NCI-H82 (cell line): Measurements from ENCODE around the gene SH3PXD2B.
A peak's percentile ranks its signal among the peaks of the same experiment; 100 is the strongest.

Experiments used
- DNase-seq: peaks from one replicate; lab custom pipeline; 2025; lab: John Stamatoyannopoulos, UW

The SH3PXD2B gene

DNA sequence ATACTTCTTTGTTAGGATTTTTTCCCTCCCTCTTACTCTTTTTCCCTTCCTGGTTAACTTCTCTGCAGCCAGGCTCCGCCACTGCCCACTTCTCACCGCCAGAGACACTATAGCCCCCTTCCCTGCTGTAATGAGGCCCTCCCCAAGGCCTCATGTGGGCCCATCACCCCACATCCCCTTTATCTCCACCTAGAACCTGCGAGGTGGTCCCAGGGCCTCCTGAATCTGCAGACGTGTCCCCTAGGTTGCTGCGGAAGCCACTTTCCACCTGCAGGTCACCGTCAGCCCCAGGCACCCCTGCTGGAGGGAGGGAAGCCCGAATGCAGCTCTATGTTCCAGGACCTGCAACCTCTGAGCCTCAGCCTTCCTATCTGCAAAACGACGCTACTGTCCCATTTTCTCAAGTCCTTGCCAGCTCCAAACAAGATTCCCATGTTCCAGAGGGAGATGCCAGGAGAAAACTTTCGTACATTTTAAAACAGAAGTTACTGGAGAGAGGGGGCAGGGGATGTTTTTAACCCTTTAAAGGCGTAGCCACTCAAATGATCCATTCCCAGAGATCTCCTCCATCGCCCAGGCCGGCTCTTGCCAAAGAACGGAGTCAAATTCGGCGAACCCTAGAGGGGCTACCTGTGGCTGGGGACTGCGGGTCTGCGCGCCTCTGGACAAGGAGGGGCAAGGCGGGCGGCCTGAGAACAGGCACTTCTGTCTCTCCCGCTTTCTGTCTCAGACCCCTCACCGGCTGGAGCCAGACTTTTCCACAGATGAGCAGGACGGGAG, 929 bp downstream of the SH3PXD2B start:
- peak; percentile 48 for DNase-seq

DNA sequence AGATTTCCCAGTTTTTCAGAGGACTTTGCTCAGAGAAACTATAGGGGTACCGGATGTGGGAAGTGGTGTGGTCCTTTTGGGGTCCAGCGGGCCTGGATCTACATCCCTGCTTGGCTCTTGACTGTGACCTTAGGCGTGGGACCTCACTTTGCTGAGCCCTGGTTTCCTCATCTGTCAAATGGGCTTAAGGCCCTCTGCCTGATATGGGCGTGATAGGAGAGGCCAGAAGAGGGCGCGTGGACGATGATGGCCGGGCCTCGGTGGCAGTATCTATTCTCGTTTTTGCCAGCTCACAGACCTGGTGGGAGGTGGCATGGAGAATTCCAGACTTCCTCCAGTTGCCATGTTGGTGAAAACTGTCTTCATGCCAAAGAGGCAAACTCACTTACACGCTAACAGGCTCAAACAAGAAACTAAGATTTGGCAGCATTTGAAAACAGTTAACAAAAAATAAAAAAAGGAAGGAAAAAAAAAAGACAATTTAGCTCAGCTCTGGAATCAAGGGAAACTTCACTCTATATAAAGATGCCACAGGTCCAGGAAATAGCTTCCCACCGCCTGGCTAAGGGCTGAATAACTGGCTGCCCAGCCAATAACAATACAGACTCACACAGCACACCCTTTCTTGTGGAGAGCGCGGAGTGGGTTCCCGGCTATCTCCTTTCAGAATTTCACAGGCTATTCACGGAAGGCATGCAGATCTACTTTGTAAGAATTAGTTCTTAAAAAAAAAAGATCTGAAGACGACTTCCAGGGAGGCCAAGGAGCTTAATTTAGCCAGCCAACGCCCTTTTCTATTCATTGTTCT, 1.7 kb downstream of the SH3PXD2B start:
- DNase-seq, result no peak

DNA sequence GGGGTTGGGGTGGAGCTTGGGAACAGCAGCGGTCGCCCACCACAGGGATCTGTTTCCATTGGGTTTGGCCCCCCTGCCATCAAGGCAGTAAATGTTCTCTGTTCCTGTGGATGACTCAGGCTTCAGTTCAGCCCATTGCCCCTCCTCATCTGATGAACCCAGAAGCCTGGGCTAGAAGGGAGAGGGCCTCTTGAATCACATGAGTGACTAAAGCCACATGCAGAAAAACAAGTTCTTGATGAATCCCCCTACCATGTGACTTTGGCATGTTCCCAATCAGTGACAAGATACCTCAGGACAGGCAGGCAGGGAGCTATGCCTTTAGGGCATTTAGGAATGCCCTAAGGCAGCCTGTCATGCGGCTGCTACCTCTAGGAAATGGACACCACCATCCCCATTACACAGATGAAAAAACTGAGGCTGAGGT, 2.5 kb downstream of the SH3PXD2B start:
- no peak for DNase-seq

DNA sequence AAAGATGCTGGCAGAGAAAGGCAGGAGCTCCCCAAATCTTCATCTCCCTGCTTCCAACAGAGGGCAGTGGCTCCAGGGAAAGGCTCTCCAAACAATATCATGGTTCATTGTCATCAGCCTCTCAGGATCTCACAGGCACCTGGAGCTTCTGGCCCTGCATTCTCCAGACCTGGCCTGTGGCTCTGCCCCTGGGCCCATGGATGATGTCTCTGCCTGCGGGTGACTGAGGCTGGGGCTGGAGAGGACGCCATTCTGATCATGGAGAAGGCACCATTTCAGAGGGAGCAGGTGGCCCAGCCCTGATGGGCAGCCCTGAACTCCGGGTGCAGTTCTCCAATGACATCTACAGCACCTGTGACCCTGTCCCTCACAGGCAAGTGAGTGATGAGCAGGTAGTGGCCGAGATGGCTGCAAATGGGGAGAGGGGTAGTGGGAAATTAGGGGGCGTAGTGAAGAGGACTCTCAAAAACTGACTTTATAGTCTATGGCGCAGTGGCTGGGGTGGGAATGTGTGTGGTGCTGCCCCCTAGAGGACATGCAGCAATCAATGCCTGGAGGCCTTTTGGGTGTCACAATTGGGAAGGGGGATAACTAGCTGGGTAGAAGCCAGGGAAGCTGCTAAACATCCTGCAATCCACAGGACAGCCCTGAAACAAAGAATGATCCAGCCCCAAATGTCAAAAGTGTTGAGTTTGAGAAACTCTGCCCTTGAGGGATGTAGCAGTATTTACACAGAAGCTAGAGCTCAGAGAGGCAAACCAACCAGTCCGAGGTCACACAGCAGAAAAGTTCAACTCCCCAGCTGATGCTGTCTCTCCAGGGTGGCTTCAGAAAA, 3.2 kb downstream of the SH3PXD2B start:
- peak; percentile 57 for DNase-seq

DNA sequence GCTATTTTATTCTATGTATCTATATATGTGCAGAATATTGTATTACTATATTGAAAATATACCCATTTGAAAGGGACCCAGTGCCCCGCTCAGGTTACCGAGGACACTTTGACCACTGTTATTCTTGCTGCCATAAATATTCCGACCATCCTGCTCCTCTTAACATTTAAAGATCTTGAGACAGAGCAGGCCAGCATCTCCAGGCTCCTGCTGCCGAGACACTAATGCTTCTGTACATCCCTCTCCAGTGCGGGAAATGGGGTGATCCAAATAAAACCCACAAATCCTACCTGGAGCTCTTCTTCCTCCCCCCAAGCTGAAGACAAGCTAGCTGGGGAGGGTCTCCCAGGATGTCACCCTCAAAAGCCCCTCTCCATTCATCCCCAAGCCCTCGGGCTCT, 3.9 kb downstream of the SH3PXD2B start:
- no peak for DNase-seq

DNA sequence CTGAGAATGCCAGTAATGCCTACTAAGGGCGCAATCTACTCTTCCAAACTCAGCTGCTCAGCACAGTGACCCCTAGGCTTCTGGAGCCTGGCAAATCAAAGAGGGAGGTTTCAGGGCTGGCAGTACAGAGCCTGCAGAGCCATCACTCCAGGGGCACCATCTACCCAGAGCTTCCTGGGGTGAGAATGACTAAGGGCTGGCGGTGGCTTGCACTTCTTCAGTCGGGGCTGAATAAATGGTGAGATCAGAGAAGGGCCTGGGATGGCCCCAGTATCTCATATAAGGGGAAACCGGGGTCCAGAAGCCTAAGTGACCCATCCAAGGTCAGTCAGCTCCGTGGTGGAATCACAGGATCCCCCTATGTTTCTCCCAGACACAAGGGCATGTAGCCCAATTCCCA, 5.3 kb downstream of the SH3PXD2B start:
- no peak for DNase-seq

DNA sequence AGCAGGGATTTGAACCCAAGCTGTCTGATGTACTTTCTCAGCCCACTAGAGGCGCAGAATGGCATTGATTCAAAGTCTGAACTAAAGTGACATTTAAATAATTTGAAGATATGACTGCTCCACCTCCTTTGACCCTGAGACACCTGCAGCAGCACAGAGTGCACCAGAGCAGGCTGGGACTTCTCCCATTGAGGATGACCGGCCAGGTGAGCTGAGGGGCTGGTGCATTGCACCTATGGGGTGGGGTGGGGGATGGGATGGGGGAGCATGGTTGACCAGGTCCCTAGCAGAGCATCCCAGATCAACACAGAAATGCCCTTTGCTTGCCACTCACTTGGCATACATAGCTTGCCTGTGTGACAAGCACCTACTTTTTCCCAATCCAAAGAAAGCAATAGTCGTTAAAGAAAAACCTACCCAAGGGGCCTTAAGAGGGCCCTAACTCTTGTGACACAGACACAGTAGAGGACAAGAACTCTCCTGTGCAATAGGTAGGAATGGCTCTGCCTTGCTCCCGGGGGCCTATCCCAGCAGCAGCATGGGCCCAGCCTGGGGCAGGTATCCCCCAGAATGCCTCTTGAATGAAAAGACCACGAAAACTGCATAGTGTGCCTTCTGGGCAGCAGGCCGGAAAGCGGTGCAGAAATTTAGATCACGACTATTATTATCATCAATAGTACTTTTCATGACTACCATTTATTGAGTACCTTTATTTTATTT, 6.5 kb downstream of the SH3PXD2B start:
- no peak for DNase-seq

DNA sequence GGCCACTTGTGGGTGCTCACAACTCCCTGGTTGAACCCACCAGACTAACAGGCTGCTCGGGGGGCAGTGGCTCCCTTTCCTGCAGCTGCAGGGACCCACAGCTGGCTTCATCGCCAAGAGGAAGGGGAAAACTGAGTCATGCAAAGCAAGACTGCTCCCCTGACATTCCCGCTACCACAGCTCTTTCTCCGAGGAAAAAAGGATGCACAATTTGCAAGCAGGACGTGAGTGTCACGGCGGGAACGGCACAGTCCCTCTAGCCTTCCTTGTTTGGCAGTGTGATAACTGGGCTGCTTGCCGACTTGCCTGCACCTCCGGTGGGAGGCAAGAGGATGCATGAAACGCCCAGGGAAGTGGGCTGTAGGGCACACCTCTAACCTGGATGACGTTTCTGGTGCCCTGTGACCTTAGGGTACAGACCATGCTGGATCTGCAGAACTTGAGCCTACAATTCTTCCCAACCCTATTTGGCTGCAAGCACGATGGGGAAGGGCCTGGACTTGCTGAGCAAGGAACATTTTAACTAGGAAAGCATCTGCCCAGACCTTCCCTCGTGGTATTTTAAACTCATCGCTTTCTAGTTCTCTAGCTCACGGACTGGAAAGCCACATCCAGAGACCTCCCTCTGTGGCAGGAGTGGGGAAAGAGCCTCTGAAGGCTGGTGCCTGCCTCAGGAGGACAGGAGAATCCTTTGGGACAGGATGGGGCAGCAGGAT, 7.8 kb downstream of the SH3PXD2B start:
- DNase-seq, result no peak

DNA sequence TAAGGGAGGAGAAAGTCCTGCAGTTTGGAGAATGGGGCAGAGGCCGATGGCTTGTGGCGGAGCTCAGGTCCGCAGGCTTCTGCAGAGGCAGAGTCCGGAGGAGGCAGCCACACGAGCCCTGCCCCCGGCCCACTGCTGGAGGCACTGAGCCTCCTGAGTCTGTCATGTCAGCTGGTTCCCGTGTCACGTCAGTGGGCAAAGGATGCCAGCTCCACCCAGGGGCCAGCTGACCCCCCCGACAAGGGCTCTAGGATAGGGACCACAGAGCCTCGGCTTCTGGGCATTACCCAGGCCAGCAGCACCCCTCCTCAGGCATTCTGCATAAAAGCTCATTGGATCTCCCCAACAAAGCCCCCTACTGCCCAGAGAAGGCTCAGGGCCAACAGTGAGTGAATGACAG, 8.5 kb downstream of the SH3PXD2B start:
- no peak for DNase-seq

DNA sequence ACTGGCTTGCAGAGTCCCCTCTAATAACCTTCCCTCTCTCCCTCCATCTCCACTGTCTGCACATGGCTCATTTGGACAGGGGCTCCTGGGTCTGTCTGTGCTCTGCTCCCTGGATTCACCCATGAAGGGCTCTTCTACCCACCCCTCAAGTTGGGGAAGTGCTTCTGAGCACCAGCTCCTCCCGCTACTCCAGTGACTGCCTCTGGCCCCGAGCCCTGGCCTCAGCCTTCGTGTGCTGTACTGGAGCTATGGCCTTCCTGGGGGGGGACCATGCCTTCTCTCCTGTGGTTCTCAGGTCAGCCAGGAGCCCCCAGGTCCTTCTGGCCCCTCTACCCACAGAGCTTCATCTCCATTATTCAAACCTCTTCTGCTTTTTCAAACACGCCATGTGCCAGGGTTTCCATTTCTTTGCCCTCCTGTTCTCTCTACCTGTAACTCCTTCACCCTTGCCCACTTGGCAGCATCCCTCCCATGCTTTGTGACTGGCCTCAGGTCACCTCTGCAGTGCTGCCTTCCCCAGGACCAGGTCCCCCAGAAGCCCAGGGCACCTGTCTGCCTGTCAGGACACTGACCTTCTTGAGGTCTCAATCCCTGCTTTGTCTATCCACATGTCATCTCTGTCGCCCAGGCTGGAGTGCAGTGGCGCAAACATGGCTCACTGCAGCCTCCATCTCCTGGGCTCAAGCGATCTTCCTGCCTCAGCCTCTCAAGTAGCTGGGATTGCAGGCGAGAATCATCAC, 9.5 kb downstream of the SH3PXD2B start:
- no peak for DNase-seq

DNA sequence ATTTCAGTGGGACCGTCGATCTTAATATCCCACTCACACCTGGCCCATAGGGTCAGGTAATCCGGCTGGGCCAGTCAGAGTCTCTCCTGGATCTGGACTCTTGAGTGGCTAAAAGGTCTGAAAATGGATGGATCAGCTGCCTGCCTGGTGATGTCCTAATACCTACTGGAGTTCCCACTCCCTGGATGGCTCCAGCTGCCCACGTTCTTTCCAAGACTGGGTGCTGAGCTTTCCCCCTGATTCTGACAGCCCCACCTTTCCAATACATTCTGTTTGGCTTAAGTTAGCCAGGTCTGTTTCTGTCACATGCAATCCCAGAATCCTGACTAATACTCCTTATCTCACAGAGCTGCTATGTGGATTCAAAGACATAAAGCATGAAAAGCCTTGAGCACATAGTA, 10.2 kb downstream of the SH3PXD2B start:
- peak; percentile 12 for DNase-seq

DNA sequence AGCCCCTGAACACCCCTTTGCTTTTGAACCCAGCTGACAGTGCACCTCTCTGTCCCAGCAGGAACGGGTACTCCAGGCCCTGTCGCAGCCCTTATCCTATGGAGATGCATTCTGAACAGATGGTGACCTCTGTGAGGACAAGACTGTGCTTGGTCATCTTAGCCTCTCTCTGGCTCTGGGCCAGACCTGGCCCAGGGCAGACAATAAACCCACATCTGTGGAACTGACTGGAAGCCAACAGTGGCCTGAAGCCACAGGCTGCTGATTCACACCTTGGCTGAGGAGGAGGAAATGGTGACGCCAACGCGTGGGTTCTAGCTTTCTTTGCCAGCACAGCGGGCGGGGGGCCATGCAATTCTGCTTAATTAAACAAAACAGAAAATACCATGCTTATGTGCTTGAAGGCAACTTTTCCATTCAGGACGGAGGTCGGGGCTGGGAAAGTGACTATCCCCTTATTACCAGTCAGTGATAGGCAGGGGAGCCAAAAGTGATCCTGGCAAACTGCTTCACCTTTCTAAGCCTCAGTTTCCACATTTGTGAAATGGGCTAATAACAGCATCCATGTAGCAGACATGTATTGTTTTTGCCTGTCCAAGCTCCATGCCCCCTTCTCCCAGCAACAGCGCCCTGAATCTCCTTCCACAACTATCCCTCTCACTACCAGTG, 10.8 kb downstream of the SH3PXD2B start:
- peak; percentile 89 for DNase-seq

DNA sequence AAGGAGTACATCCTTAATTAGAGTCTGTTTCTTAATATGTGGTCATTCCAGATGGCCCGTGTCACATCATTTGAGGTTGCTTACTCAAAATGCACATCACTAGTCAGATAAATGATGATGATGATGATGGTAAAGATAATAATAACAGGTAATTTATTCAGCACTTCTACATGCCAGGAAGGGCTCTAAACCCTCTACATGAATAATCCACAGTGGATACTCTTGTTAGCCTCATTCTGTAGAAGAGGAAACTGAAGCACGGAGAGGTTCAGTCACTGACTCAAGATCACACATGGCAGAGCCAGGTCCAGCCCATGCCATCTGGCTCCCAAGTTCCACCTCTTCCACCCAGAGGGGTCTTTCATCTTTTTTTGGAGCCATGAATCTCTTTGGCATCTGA, 11.7 kb downstream of the SH3PXD2B start:
- DNase-seq, result peak; percentile 32

DNA sequence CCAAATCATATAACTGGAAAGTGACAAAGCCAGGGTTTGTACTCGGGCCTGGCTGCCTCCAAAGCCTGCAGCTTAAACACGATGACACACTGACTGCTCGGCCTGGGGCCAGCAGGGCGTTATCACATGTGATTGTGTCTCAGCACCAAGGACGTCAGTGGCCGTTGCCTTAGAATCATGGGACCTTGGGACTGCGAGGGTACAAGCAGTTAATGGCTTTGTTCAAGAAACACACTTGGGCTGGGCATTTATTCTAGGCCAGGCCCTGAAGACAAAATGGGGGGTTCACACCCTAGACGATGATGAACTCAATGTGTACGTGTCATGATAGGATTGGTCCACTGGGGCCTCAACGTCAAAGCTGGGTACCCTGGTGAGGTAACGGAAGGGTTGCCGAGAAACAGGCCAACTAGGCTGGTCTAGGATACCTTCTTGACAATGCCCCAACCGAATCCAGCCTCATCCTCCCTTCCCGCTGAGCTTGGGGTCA, 13.0 kb downstream of the SH3PXD2B start:
- no peak for DNase-seq

DNA sequence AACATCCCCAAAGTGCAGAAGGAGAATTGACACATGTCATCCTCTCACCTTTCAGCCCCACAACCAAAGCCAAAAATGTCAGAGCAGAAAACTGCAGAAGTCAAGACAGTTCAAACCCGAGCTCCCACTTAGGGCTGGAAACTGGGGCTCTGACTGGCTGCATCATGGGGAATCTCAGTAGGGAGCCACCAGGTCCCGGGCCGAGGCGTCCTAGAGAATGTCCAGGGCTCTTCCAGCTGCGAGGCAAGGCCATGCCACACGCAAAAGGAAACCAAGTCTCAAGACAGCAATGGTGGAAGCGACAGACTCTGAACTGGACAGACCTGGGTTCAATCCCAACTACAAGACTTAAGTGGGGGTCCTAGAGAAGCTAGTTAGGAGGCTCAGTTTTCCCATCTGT, 13.8 kb downstream of the SH3PXD2B start:
- DNase-seq, result no peak

DNA sequence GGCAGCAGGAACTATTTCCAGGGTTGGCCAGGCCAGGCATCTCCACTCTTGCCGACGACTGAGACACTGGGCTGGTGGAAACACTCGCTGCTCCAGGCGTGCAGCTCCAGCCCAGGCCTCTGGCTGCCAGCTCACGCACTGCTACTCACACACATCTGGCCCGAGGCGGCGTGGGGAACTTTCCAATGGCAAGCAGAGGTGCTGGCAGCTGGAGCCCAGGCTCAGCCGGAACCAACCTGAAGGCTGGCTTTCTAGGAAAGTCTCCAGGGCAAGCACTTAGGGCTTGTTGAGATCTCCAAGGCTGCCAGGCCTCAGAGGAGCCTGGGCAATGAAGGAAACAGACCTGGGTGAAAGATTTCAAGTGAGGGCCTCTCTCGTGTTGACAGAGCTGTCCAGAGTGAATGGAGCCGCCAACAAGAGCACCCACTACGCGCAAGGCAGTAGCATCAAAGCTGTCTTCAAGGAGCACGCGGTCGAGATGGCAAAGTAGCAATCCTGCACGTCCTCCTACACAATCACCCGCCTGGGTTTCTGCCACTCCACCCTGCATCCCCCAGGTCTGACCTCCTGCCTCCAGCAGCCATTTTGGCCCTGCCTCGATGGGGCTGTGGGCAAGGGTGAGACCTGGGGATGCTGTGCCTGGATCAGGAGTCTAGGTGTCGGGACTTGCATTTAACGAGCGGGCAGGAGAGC, 14.4 kb downstream of the SH3PXD2B start:
- DNase-seq, result no peak

DNA sequence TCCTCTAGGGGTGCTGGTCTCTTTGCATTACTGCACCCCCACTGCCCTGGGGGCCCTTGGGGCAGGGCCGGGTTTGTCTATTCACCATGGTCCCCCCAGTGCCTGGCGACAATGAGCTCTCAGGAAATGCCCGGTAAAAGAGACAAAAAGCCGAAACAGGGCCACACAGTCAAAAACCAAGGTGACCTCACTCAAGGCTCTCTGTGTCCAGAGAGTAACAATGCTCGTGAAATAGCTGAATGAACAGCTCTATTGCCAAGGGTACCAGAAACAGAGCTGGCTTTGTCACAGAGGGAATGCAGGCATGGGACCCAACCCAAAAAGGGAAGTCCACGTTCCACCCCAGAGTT, 16.0 kb downstream of the SH3PXD2B start:
- no peak for DNase-seq

DNA sequence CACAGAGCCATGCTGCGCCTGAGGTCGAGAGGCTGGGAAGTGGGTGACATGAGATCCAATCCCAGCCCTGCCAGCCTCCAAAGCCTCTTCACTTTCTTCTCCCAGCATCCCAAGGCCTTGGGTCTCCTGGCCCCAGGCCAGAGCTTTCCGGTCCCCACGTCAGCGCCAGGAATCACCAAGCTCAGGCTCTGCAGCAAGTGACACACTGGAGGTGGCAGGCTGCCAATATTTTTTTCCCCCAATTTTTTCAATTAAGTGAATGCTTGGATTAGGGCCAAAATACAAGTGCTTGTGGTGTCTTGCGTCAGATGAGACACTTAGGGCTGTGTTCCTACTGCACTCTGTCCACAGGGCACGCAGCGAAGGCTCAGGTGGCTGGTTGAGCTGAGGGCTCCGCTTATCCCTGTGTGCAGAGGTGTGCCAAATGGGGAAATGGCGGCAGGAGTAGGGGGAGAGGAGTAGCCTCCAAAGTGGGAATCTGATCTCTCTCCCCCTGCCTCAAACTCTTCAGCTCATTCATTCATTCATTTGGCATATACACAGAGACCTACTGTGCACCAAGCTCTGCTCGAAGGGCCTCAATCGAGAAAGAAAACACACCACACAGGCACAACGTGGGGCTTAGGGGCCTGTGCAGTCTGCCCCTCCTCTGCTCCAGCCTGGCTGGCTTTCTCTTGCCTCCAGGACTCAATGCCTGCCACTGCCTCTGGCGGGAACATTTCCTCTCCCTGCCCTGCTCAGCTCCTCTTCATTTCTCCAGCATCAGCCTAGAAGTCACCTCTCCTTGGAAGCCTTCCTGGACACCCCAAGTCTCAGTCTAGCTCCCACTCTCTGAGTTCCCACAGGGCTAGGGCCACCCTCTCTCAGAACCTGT, 16.6 kb downstream of the SH3PXD2B start:
- peak; percentile 82 for DNase-seq
